GM18507 (cell line): Measurements from ENCODE around the gene TP53RK.

Source experiments
- DNase-seq: peaks from one replicate; pipeline ENCODE4 v3.0.0; 2011; ENCODE audit warnings: low read depth; ENCODE audit not compliant: insufficient read length; ENCODE audit errors: extremely low spot score
- FAIRE-seq: peaks from 2 replicates; lab custom pipeline; 2011; peaks lifted over from hg19 to GRCh38; lab: Jason Lieb, UNC

TP53RK gene

DNA sequence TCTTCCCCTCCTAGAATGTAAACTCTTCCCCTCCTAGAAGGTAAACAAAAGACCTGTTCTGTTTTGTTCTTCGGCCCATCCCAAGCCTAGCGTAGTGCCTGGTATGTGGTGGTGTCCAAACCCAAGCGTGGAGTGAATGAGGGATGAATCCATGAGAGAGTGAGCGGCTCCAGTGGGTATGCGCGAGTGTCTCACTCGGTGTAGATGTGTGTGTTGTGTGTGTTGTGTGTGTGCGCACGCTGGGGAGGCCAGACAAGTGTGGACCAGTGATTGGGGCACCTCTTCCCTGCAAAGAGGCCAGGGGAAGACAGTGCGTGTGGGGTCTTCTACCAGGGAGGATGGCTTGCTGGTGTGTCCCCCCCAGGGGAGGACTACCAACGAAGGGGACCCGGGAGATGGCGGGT, 19.8 kb upstream of the TP53RK start:
- FAIRE-seq (no peak), DNase-seq (no peak)

DNA sequence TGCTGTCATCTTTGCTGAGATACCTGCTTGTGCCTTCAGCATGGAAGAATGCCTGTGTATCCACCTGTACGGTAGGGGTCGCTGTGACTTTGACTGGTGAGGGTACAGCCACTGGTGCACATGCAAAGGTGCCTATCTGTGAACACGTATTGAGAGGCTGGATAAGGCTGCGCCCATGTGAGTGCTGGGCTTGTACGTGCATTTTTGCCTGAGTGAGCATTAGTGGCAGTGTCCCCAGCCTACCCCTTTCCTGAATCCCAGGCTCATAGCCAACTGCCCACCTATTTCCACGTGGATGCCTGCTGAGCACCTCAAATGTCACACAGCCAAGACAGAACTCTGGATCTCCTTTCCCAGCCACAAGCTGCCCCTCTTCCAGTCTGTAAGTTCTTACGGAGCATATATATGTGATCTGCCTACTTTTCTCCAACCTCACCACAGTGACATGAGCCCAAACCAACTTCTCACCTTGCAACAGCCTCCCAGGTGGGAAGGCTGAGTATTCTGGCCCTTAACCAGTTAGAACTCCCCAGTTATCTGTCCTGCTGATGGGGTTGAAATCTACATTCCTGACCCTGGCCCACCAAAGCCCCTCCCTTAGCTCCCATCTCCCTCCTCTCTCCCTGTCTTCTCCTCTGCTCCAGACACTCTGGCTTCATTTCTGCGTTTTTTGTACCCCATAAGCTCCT, 19.1 kb upstream of the TP53RK start:
- no peak for FAIRE-seq
- DNase-seq = no peak

DNA sequence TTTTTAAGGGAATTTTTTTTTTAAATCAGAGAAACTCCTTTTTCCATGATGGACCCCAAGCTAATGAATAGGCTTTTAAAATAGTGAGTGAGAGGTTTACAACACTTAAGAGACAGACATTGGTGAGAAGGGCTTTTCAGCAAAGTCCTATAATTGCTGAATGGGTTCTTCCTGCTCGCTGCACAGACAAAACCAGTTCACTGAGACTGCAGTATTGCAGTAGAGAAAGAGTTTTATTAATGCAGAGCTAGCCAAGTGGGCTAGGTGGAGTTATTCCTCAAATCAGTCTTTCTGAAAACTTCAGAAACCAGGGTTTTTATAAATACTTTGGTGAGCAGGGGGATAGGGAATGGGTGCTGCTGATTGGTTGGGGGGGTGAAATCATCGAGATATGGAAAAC, 17.0 kb upstream of the TP53RK start:
- no peak for FAIRE-seq
- DNase-seq = no peak

DNA sequence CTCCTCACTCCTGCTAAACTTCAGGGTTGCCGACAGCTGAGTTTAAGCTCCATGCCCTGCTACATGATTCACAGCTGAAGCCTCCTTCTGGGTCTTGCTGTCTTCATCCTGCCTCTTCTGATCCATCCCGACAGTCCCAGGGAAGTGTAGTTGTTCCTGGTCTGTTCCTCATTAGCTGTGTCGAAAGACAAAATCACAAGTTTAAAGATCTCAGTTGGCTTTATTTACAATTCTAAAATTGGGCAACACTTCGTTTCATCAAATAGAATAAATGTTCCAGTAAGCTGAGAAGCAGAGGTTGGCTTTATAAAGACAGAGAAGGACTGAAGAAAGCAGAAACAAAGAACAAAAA, 16.1 kb upstream of the TP53RK start:
- FAIRE-seq (no peak), DNase-seq (no peak)

DNA sequence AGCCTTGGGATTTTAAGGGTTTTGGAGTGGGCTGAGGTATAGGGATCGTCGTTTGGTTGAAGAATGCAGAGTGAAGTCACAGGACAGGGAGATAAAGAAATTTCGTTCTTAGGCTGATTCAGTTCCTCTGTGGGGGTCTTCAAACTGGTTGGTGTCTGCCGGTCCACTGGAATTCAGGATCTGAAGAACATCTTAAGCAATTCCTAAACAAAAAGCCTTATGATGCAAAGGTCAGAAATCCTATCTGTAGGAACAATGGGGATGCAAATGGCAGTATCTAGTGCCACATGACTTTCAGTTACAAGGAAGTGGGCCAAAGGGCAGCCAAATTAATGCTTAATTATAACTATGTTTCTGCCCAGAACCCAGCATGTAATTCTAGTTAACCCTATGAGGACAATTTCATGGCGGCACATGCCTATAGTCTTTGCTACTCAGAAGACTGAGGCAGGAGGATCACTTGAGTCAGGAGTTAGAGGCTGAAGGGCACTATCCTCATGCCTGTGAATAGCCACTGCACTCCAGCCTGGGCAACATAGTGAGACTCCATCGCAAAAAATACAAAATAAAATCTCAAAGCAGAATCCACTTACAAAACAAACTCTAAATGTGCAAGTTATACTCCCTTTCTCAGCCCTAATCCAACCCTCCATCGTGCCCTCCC, 15.6 kb upstream of the TP53RK start:
- no peak for DNase-seq
- no peak for FAIRE-seq

DNA sequence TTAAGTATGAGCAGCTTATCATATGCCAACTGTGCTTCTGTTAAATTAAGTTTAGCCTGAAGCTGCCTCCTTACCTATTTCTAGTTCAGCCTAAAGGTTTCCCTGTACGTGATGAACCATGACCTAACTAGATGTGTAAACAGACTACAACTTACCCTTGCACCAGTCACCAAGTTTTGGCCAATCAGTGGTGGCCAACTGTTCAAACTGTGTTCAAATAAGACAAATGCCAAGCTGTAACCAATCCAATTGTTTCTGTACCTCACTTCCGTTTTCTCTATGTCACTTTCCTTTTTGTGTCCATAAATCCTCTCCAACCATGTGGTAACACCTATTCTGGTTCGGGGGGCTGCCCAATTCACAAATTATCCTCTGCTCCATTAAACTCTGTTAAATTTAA, 14.2 kb upstream of the TP53RK start:
- DNase-seq (no peak), FAIRE-seq (no peak)

DNA sequence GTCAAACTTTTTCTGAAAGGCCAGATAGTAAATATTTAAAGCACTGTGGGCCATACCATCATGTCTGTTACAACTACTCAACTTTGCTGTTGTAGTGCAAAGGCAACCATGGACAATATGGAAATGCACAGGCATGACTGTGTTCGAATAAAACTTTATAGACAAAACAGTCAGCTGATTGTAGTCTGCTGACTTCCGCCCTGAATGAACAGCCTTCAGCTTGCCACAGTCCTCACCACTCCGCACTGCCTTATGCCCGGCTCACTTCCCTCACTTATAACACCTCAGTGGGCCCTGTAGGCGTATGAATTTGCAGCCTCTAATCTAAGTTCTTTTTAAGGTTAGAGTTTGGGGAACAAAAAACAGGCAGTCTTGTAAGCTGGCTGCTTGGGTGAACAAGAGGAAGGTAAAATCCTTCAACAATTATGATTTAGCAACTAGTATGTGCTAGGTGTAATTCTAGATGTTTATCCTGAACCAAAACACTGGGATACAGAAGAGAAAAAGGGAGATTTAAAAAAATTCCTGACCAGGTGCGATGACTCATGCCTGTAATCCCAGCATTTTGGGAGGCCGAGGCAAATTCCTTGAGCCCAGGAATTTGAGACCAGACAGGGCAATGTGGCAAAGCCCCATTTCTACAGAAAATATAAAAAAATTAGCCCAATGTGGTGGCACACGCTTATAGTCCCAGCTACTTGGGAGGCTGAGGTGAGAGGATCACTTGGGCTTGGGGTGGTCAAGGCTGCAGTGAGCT, 13.4 kb upstream of the TP53RK start:
- FAIRE-seq = no peak

DNA sequence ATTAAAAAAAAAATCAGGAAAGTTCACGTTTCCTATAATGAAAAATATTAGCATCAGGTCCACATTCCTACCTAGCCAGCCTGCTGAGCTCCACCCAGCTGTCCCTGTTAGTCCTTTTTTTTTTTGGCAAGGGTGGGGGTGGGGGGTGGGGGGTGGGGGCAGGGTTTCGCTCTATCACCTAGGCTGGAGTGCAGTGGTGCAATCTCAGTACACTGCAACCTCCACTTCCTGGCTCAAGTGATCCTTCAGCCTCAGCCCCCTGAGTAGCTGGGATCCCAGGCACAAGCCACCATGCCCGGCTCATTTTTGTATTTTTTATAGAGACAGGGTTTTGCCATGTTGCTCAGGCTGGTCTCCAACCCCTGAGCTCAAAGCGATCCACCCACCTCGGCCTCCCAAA, 12.7 kb upstream of the TP53RK start:
- FAIRE-seq (no peak), DNase-seq (no peak)

More for the DNA sequence above, 13.4 kb upstream of the TP53RK start:
- DNase-seq = no peak

DNA sequence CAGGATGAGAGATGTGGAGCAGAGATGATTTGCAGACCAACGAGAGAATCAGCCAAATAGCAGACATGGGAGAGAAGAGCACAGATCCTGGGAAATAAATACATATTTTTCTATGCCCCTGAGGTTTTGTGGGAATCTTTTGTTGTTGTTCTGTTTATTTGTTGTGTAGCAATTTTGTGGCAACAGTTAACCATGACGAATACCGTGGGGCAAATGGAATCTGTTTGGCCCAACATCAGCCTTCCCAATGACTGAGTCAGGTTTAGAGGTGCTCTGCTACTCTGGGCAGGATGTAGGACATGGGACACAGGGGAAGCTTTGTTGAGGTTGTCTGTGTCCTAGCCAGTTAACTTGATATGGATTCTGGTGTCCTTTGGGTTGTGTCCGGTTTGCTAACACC, 12.3 kb upstream of the TP53RK start:
- no peak for DNase-seq
- FAIRE-seq = no peak

DNA sequence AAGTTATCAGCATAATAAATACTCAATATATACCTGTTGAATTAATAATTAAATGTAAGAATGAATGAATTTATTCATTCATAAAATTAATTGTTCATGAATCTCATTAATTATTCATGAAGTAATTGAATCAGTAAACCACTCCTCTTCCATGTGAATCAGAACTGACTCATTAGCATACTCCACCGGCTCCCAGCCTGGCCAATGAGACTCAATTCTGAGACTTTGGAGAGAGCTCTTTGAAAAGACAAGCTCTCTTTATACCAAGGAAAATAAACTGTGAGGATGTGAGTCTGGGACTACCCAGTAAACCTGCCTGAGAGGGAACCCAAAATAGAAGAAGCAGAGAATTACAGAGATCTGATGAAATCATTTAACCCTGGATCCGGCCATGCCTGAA, 11.8 kb upstream of the TP53RK start:
- no peak for DNase-seq
- FAIRE-seq = no peak

DNA sequence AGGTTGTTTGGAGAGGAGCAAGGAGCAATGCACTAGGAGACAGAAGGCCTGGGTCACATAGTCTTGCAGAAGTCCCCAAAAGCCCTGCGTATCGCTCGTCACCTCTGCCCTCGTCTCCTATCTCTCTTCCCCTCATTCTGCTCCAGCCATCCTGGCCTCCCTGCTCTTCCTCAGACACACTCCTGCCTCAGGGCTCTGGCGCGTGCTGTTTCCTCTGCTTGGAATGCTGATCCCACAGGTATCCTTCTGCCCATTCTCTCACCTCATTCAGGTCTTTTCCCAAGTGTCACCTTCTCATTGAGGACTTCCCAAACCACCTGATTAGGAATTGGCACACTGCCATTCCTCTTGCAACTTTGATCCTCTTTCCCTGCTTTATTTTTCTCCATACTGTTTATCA, 11.2 kb upstream of the TP53RK start:
- DNase-seq (no peak), FAIRE-seq (no peak)

DNA sequence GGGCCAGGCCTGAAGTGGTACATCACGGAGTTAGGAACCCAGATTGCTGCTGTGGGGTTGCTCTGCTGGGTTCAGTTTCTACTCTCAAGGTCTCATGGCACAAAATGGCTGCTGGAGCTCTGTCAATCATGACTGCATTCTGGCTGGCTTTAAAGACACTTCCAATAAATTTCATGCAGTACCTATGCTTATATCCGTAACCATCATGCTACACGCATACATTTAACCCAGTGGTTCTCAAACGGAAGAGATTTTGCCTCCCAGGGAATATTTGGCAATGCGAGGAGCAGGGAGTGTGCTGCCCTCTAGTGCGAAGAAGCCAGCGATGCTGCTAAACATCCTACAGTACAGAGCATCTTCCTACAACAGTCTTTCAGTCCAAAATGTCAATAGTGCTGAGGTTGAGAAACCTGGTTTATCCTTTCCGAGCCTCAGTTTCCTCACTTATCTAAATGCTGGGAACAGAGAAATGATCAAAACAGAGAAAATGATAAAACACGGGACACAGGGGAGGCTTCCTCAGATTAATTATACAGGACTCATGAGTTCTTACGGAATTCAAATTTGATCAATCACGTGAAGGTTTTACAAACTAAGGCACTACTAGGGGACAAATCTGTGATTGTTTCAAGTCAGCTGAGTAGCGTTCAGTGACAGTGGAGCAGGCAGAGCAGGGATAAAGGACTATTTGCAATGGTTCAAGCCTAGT, 10.6 kb upstream of the TP53RK start:
- FAIRE-seq (no peak), DNase-seq (no peak)

DNA sequence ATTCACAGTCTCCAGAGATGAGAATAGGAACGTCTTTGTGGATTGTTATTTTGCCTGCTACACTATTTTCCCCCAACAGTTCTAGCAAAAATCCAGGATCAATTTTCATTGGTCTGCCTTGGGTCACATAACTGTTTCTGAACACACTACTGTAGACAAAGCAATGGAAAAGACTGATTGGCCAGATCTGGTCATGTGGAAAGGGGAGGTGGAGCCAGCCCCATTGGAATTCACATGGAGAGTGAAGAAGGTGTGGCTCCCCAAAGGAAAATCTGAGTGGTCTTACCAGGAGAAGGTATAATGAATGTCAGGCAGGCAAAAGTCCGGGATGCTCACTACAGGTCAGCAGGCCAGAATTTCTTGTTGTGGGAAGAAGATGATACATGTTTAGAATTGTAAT, 9.5 kb upstream of the TP53RK start:
- DNase-seq (no peak), FAIRE-seq (no peak)

DNA sequence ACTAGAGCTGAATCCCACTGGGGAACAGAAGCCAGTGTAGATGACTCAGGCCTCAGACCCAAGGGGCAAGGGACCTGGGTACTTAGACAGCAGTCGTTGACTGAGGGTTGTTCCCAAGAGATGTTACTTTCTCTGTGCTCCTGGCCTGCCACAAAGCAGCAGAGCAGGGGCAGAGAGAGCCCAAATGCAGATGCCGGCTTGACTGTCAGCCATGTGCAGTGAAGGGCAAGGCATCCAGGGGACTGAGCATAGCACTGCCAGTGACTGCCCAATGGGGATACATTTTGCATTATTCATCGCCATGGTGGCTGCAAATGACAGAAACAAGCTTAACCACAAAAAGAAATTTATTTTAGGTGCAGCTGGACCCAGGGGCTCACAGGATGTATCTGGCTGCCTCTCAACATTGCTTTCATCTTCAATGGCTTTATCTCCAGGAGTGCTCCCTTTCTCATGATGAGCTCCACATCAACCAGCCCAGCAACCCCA, 7.6 kb upstream of the TP53RK start:
- DNase-seq (no peak), FAIRE-seq (no peak)

DNA sequence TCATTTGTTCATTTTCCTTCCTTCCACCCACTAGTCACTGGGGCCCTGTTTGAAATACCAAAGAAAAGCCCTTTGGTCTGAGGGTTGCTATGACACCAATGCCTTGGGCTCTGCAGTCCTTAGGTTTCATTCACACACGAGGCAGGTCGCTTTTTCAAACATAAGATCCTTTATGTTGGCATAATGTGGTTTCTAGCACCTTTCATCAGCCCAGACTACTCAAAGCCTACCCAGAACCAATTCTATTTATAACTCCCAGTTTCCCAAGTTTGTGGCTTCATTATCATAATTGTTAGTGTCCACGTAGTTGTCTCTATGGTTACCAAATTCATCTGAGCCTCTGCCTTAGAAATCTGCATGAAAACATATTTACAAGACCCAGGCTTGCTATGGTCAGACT, 6.6 kb upstream of the TP53RK start:
- FAIRE-seq = no peak
- no peak for DNase-seq

DNA sequence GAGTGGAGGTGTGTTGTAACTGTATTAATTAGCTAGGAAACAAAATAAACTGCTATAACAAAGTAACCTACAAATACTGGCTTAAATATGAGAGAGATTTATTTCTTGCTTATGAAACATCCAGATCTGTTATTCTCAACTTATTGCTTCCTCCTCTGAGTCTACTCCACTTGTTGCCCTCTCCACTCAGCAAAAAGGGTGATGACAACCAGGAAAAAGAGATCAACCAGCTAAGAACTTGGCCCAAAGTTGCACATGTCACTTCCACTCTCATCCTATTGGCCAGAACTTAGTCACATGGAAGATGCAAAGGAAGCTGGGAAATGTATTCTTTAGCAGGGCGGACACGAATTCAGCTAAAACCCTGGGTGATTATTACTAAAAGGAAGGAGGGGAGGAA, 5.2 kb upstream of the TP53RK start:
- DNase-seq = no peak
- no peak for FAIRE-seq

DNA sequence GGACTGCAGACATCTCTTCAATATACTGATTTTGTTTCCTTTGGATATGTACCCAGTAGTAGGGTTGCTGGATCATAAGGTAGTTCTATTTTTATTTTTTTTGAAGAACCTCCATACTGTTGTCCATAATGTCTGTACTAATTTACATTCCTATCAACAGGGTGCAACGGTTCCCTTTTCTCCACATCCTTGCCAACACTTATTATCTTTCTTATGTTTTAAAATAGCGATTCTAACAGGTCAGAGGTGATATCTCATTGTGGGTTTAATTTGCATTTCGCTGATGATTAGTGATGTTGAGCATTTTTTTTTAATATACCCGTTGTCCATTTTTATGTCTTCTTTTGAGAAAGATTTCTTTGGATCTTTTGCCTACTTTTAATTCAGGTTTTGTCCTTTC, 2.0 kb upstream of the TP53RK start:
- DNase-seq (no peak), FAIRE-seq (no peak)

DNA sequence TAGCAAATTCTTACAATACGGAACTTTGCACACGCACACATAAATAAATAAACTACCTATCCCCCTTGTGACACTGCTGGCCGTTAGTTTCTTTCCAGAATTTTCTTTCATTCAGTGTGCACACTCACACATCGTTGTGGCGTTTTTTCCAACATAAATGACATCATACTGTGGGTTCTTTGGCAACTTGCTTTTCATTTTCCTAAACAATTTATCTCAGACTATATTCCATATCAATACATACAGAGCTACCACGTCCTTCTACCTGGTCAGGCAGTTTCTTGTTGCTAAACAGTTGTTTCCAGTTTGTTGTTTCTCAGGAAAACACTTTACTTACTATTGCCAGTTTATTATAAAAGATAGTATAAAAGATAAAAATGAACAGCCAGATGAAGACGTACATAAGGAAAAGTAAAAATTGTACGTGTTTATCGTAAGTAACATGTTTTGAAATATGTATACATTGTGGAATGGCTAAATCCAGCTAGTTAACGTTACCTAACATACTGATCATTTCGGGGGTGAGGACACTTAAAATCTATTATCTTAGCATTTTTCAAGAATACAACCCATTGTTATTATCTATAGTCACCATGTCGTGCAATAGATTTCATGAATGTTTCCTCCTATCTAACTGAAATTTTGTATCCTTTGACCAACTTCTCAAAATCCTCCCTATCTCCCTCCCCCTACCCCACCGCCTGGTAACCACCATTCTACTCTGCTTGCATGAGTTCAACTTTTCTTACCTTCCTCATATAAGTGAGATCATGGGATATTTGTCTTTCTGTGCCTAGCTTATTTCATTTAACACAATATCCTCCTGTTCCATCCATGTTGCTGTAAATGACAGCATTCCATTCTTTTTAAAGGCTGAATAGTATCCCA, 1.2 kb upstream of the TP53RK start:
- FAIRE-seq (no peak), DNase-seq (no peak)

DNA sequence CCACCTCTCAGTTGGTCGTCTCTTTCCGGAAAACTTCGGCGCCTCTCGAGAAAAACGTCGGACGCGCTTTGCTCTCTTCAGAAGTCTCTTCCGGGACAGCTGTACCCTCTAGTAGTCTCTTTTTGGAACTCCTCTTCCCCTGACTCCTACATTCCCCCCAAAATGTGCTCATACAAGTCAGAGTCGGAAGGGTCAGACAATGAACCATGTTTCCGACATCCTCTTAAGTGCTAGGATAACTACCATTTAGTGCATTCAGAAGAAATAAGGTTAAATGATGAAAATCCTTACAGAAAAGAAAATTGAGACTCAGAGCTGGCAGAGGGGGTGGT, 476 bp upstream of the TP53RK start:
- no peak for FAIRE-seq

More for the DNA sequence above, 476 bp upstream of the TP53RK start:
- DNase-seq = no peak
